T-helper 2 cell treated with Interferon-gamma antibody and Interleukin-4, amounts not matched to agents 100 ng/mL and 5 ng/mL, for 36 hours (primary cell): Measurements from ENCODE around the gene B4GALNT1. TPM values are rescaled to one million over a fixed set of nuclear protein-coding genes. Genes with fewer than 3 reads are reported as not detected.
"Not testable (repeated sequence)": the region's sequence is repeated elsewhere in the genome, so short reads cannot be mapped to it uniquely, and the experiment has no call there.

Experiments used
- intact Hi-C: fragments of 100-400 bp; cut with micrococcal nuclease; formaldehyde crosslinking; loops from one replicate; pipeline ENCODE4 v1.15.1; 2023
- total RNA-seq: library from RNA; stranded (reverse); gene quantifications from 2 replicates; pipeline ENCODE4 v1.2.3, GENCODE V29; 2022

B4GALNT1 gene
- total RNA-seq, 1 donor from 2014 or later = 1.5 TPM

DNA sequence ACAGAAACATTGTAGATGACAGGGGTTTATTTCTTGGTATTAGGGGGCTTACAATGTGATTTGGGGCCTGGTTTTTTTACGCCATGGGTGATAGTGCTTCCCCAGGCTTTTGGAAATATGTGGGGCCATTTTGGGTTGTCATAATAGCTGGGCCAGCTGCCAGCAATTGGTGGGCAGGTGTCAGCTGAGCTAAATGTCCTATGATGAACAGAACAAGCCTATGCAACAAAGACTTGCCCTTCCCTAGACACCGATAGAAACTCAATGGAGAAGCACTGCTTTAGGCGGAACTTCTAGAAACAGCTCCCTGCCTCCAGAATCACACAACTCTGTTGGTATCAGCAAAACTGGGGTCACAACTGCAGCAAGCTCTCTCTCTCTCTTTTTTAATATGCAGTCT is 5.1 kb upstream of the B4GALNT1 start:
- intact Hi-C loops = no loop called here

DNA sequence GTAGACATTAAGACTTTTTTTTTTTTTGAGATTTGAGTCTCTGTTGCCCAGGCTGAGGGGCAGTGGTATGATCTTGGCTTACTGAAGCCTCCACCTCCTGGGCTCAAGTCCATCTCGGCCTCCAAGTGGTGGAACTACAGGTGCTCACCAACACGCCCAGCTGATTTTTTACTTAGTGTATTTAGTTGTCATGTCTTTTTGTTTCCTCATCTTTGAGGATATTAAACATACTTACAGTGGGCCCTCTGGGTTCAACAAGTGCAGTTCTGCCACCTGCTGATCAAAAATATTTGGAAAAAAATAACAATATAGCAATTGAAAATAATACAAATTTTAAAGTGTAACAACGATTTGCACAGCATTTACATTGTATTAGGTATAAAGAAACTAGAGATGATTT is 4.4 kb upstream of the B4GALNT1 start:
- intact Hi-C loops = no loop called here

- intact Hi-C loops = not testable (repeated sequence)
These were observed 3.7 kb upstream of the B4GALNT1 start for GRCh38 chr12:57636731-57637130.

GRCh38 chr12:57632073-57632957 is 686 bp downstream of the B4GALNT1 start:
- intact Hi-C loops = loop anchor here (5.0 kb wide), 1 partner anchor 60 kb away; the partner anchor contains the start of gene OS9

DNA sequence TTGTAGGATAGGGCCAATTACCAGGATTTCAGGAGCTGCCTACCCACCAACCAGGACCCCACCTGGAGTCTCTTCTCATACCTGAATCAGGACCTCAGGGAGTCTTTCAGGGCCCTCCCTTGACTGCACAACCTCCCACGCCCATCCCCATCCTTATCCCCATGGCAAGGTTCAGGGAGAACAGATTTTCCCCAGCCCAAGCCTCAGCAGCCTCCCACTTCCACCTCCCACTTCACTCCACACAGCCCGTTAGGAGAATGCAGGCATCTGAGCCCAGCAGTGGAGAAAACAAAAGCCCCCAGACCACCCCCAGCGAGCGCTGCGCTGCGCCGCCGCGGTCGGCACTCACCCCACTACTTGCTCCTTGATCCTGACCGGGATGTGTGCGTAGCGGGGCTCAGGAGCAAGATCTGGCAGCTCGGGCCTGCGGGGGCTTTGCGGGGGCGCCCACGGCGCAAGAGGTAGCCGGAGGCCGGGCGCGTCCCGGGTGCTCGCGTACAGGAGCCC is 1.4 kb downstream of the B4GALNT1 start:
- intact Hi-C loops = loop anchor here (5.0 kb wide), 1 partner anchor 61 kb away; the partner anchor contains the start of gene OS9

DNA sequence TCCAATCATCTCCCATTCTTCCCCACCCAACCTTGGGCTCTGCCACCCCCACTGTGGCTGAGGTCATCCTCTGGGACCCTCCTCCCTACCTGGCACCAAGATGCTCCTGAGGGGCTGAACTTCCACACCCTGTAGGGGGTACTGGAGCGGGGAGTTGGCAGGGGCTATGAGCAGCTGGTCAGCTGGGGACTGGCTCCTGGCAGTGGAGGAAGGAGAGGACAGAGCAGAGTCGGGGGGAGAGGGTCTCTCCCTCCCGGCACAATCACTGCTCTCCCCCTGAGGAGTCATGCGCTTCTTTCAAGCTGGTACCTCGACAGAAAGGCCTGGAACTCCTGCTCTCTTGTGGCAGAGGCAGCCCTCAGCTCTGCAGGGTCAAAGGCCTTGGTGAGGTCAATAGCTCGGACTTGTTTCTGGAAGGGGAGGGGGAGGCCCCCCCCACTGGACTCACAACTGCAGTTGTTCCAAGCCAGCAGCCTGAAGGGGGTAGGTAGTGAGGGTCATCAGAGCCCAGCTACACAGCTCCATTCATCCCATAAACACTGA is 2.0 kb downstream of the B4GALNT1 start:
- intact Hi-C loops = loop anchor here (5.0 kb wide), 1 partner anchor 61 kb away; the partner anchor contains the start of gene OS9

DNA sequence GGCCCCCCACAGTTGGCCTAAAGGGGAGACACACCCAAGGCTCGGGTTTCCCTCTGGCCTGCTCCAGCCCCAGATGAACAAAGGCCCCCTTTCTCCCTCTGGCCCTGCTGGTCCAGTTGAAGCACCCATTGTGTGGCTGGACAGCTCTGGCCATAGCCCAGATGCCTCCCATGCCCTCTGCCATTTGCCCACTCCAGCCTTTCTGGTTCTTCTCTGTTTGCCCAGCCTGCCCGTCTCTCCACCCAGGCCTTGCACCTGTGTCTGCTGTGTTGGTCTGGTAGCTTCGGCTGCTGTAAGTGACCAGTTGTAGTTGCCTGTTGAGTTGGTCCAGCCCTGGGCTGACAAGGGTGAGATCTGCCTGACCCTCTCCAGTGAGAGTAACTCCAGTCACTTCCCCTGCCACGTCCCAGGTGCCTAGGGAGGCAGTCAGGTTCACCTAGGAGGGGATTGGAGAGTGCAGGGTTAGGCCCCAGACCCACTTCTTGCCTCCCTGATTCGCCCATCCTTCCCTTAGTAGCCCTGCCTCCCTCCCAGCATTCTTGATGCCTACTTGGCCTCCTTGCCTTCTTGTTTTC is 3.0 kb downstream of the B4GALNT1 start:
- intact Hi-C loops = loop anchor here (5.0 kb wide), 1 partner anchor 62 kb away; the partner anchor contains the start of gene OS9

DNA sequence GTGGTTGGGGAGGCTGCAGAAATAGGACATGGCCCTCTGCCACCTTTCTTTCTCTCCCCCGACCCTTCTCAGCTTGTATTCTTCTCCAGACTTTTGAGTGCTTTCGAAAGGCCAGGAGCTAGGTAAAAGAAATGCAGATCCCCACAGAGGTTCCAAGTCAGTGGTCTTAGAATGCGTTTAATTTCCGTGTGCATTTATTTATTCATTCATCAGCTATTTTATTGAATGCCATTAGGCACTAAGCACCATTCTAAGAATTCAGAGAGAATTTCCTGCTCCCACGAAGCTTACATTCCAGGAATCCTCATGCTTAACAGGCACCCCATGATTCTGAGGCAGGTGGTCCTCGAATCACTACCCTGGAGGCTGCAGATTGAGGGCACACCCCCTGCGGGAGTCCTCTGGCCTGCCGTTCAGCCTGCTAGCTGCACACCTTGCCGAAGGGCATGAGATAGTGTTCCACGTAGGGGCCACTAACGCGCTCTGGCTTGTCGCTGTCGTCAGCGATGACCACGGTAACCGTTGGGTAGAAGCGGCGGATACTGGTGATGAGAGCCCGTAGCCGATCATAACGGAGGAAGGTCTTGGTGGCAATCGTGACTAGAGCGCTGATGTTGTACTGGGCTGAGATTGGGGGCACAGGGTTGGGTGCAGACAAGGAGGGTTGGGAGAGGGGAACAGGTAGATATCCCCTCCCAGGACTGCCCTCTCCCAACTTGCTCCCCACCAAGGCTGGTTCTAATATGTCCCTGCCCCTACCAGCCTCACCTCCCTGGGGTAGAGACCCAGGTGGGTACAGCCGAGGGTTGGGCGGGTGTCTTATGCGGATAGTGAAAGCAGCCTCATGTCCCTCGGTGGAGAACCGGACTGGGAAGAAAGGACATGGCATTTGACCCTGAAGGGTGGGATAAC is 4.5 kb downstream of the B4GALNT1 start:
- intact Hi-C loops = no loop called here

GRCh38 chr12:57627501-57628279 is 5.3 kb downstream of the B4GALNT1 start:
- intact Hi-C loops = no loop called here

DNA sequence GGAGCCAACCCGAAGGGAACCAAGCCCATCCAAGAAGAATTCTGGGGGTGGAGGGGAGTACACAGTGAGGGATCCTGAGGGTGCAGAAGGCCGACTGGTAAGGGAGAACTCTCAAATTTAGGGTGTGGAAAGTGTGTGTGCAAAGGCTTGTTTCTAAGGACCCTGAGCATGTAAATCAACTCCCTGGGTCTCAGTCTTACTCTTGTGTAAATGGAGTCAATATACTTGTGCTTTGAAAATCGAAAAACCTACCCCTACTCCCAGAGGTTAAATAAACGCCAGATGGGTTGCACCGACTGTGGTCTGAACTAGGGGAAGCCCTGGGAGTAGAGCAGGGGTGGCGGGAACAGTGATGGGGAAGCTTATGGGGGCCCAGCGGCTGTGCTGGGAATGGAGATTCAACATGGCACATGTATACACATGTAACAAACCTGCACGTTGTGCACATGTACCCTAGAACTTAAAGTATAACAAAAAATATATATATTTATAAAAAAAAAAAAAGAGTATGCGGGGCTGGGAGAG is 6.0 kb downstream of the B4GALNT1 start:
- intact Hi-C loops = no loop called here

DNA sequence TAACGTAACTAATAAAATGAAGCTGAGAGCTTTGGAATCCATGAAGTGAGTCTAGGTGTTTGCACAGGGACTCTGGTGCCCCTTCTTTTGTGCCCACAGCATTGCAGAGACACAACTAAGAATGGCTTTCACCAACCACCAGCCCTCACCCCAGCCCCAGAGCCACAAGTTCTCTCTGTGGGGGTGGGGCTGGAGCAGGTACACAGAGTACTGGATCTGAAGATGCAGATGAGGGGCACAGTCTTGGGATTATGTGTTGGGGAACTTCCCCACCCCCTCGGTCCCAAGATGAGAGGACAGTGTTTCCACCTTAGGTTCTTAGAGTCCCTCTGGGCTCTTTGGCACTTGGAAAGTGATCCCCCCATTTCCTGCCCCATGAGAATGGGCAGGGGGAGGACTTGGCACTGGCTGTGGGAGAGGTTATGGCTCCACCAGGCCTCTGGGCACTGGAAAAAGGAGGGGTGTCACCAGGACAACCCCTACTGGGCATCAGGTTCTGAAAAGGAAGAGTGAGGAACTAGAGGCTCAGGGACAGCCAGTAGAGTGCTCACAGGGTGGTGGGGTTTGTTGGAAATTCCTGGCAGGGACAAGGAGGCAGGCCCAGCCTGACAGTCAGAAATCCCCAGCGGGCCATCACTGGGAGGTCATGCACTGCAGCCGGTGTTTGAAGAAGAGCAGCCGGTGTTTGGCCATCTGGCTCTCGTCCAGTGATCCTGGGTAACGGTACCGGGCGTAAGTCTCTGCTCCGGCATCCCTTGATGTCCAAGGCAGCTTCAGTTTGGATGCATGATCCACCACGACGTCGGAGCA is 6.7 kb downstream of the B4GALNT1 start:
- intact Hi-C loops = no loop called here

DNA sequence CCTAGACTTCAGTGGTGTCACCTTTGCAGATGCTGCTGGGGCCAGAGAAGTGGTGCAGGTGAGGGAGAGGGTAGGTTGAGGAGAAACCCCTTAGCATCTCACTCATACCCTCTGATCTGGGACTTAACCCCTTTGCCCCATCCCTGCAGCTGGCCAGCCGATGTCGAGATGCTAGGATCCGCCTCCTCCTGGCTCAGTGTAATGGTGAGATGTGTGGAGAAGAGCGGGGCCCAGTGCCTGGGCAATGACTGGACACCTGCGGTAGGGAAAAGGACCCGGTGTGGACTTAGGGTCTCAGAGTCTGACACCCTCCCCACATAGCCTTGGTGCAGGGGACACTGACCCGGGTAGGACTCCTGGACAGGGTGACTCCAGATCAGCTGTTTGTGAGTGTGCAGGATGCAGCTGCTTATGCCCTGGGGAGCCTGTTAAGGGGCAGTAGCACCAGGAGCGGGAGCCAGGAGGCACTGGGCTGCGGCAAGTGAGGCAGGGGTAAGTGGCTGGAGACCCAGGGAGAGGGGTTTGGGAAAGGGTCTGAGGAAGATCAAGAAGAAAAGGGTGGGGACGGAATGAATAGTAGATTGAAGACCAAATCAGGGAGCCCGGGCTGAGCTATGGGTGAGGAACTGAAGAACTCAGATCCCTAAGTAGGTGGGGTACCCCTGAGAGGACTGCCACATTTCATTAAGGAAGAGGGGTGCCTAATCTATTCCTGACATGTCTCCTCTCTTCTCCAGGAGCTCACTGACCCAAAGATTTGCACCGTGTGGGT is 7.6 kb downstream of the B4GALNT1 start:
- intact Hi-C loops = no loop called here

DNA sequence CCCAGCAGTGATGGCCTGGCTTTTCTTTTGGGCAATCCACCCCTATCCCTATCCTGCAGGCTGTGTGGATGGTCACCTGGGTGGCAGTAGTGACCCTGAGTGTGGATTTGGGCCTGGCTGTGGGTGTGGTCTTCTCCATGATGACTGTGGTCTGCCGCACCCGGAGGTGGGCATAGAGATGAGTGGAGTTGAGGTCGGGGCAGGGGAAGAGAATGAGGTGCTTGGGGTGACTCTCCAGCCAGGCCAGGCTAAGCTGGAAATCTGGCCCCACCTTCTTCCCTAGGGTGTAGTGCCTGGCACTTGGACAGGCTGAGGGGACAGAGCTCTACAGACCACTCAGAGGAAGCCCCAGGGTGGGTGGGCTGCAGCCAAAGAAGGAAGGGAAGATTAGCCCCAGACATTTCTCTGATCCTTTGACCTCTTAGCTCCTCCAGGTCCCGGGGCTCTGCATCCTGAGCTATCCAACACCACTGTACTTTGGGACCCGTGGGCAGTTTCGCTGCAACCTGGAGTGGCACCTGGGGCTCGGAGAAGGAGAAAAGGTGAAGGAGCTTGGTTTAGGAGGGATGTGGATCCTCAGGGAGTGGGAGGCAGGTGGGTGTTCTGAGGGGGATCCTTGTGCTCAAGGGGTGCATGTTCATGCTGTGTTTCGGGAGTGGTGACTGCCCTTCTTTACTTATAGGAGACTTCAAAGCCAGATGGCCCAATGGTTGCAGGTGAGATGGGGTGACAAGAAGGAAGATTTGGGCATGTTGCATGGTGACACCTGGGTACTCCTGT is 8.4 kb downstream of the B4GALNT1 start:
- intact Hi-C loops = loop anchor here (5.0 kb wide), 3 partner anchors 118 to 162 kb away; partner anchors contain the start of gene ARHGAP9

- intact Hi-C loops = loop anchor here (5.0 kb wide), 3 partner anchors 118 to 162 kb away; partner anchors contain the start of gene ARHGAP9
These were observed 9.1 kb downstream of the B4GALNT1 start for GRCh38 chr12:57623811-57624390.

DNA sequence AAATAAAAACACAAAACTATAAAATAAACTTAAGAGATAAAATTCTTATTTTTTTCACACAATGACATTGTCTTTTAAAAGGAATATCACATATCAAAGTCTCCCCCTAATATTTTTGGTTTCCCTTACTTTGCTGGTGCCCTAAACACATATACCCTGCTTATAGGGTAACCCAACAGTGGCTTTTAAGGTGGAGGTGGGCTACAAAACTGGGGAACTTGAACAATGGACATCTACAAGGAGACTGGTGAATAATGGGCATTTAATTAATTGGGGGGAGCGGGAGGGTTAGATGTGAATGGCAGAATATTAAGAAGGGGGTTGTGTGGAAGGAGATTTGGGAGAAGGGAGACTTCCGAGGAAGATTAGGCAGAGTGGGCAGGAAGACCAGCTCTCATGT is 9.6 kb downstream of the B4GALNT1 start:
- intact Hi-C loops = loop anchor here (5.0 kb wide), 3 partner anchors 119 to 161 kb away; partner anchors contain the start of gene ARHGAP9

GRCh38 chr12:57622293-57623245 is 10.4 kb downstream of the B4GALNT1 start:
- intact Hi-C loops = loop anchor here (5.0 kb wide), 3 partner anchors 120 to 160 kb away; partner anchors contain the start of gene ARHGAP9
